ENCODE measurements around the gene LAMA3.

The LAMA3 gene

DNA sequence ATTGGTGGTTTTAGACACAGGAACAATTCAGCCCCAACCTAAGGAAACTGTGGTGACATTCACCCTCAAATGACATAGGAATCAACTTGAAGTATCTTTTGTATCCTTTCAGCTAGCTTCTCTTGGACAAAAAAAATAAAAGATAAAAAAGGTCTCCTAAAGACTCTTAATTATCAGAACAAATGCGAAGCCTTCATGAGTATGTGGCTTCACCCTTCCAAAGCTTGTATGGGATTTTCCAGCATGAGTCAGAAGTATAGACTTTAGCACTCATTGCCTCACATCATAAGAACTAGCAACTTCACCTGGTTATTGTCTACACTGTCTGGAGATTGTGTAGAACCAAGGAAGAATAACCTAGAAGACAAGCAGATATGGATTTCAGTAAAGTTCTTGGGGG is 135.4 kb downstream of the LAMA3 start:
- no peak for DNase-seq (ENCODE audit: low spot score)

DNA sequence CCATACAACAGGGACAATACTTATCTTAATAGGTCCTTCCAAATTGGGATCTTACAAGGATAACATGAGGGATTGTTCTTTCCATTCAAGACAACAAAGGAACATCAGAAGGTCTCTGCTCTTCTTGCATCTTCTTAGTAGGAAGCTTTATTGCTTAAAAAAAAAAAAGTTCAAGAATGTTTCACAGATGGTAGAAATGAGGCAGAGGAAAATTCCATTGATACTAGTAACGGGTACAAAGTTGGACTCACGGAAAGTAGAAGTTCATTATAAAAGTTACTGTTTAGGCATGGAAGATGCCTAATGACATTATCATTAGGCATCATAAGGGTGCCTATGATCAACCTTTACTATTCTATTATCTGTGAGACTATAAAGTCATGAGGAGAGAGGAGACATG is 136.2 kb downstream of the LAMA3 start:
- no peak for DNase-seq (ENCODE audit: low spot score)

DNA sequence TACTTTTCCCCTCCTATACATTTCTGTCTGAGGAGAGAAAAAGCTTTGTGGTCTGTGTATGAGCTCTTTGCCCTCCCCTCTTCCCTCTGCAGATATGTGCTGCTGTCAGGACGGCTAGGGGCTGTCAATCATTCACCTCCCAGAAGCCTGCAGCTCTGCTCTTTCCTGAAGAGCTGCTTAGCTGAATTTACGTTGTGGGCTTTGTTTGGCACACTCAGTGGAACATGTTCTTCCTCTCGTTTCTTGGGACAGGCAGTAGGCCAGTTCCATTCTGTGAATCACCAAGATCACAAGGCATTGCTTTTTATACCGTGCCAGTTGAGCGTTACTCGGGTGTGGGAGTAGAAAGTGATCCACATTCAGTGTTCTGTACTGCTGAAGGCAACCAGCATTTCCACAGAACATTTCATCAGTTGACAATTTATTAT is 136.7 kb downstream of the LAMA3 start:
- peak; percentile 59 for DNase-seq (ENCODE audit: low spot score)

DNA sequence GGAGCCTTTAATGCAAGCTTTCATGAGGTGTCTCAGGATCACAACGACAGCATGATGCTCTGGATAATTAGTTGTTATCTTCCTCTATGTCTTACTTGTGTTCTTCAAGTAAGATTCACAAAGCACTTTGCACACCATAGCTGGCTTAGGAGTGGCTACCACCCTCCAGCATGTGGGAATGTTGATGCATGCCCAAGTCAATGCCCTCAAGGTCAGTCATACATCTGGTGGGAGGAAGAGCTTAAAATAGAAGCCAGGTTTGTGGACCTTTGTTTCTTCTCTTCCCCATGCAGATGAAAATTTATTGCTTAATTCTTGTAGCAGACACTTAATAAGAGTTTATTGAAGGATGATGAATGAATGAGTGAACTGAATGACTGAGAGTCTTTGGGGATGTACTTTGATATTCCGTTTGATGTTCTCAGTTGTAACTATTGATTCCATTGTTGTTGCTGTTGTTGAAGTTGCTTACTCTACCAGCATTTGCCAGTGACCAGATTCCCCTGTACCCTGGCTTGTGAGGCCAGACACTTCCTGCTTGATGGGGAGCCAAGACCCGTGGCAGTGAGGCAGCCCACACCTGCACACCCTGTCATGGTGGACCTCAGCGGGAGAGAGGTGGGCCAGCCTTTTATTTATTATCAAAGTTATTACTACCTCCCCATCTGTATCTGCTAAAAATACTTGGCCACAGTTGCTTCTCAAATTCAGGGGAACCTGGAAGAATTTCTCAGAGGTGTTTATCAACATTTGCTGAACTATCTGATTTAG is 137.8 kb downstream of the LAMA3 start:
- DNase-seq (ENCODE audit: low spot score): no peak

DNA sequence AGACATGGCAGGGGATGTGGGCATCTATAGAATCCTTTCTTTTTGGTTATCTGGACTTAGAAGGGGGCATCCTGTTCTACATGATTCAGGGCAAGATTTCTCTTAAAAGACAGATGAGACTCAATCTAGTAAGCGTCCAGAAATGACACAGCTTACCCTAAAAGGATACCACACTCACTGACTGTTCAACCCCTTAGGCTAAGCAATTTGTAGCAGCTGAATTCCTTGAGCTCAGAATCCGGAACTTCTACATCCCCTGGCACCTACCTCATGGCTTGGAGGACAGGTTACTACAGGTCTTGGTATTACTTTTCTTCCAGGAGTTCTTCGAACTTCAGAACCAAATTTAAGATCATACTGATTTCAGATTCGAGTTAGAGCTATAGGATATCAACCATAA is 138.4 kb downstream of the LAMA3 start:
- no peak for DNase-seq (ENCODE audit: low spot score)

DNA sequence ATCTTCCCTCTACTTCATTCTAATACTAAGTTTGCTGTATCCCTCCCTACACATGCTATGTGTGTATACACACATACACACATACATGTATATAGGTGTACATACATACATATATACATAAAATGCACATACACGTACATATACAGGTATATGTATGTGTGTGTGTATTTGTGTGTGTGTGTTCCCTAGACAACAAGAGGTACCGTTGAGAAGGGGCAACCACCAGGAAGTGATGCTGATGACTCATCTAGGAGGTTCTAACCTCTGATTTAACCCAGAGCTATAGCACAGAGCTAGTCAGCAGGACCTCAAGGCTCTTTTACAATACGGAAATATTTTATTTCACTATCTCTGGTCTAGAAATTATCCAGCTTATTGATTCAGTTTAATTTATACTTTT is 139.2 kb downstream of the LAMA3 start:
- no peak for DNase-seq (ENCODE audit: low spot score)

DNA sequence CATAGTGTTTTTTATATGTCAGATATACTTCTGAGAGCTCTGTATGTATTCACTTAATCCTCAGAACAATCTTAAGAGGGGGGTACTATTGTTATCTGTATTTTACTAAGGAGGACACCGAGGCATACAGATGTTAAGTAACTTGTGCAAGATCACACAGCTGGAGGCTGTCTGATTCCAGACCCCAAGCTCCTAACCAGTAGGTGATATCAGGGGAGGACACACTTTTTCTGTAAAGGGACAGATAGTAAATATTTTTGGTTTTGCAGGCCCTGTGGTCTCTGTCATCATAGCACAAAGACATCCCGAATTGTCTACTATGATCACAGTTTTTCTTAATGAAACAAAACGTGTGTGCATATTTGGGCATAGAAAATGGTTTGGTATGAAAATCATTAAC is 143.7 kb downstream of the LAMA3 start:
- DNase-seq (ENCODE audit: low spot score): no peak

DNA sequence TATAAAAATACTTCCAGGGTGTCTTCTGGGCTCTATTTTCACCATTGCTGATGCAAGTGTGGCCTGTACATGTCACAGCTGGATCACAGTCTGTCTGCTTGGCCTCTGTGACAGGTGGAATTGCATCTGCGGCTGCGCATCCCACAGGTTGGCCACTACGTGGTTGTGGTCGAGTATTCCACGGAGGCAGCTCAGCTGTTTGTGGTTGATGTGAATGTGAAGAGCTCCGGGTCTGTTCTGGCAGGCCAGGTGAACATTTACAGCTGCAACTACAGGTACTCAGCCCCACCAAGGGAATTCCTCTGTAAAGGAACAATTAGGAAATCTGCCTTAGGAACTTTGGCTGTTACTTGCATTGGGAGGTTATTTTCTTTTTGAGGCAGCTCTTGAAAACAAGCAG is 144.5 kb downstream of the LAMA3 start:
- no peak for DNase-seq (ENCODE audit: low spot score)

DNA sequence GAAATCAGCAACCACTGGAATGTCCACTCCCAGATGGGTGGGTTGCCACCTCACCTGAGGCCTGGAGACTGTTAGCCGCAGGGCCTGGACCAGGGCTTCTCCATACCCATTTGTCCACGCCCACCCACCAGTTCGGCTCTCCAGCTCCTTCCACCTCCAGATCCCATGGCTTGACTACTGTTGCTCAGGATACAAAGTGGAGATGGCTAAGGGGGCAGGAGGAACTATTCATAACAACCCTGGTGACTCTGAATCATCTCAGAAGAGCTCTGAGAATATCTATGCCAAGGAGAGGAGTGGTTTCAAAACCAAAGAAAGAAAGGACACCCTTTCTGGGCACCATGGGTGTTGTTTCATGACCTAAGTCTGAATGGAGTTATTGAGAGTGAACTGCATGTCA is 145.8 kb downstream of the LAMA3 start:
- no peak for DNase-seq (ENCODE audit: low spot score)

DNA sequence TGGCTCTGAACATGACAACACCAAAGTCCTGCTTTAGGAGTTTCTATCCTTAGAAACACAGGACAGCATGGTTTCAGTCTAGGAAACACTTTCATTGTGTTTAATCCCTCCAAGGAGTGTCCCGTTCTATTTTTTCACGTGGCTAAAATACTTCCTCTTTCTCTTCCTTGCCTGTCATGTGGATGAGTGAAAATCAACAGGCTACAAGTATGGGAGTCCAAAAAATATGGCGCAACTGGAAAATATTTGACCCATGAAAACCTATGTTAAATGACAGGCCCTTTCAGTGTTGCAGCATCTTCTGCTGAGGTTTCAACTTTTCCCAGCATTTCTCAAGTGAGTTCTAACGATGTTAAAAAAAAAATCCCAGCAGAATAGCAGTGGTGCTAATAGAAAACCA is 146.3 kb downstream of the LAMA3 start:
- no peak for DNase-seq (ENCODE audit: low spot score)

DNA sequence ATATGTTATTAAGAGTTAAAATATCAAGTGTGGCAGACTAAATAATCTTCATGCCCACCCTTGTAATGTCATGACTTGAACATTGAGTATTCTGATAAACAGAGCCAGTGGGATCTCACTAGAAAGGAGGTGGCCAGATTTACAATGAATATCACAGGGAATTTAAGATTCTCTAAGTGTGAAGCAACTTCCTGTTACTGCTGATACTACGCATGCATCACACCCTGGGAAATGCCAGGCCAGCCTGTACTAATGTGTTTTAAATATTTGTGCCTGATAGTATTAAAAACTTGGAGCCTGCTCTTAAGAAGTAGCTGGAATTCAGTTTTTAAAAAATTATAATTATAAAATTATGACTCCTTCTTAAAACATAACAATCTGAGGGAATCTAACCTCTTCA is 148.3 kb downstream of the LAMA3 start:
- no peak for DNase-seq (ENCODE audit: low spot score)

DNA sequence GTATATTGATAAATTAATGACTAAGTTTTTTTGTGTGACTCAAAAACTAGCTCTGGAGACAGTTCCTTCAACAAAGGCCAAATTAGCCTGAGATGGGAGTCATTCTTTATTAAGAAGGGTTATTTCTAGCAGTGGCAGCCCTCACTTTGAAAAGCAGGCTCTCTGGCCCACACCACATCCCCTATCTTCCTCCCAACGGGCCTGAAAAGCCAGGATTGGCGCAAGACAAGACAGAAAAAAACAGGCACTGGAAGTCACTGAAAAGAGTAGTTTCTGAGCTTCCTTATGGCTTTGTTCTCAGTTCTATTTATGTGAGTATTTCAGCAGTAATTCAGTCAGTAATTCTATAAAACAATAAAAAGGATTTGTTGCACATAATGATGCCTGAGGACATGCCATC is 149.0 kb downstream of the LAMA3 start:
- DNase-seq (ENCODE audit: low spot score): no peak

DNA sequence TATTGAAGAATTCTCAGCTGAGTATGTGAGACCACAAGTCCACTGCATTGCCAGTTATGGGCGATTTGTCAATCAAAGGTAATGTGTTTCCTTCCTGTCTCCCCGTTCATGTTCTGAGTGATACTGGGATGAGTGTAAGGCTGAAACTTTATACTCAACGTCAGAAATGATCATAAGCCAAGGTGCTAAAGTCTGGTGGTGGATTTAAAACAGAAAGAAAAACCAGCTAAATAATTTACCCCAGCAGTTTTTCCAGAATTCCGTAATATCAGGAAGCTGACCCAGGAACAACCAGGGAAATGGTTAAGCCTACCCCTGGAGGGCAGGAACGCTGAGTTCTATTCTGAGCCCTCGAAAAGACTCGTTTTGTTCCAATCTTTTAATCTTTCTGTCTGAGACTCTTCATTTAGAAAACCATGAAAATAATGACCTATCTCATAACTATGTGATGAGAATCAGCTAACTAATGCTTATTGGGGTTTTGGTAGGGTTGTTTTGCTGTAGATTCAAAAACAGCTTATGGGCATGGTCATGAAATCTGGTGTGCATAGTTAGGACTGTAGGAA is 149.6 kb downstream of the LAMA3 start:
- no peak for DNase-seq (ENCODE audit: low spot score)

DNA sequence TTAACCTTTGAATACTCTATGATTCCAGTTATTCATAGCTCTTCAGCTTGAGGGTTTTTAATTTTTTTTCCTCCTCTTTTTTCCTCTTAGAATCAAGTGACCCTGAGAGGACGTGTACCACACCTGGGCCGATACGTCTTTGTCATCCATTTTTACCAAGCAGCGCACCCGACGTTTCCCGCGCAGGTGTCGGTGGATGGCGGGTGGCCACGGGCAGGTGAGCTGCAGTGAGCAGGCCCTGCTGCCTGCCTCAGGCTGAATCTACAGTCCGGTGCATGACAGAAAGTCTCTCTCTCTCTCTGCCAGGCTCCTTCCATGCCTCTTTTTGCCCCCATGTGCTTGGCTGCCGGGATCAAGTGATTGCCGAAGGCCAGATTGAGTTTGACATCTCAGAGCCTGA is 153.1 kb downstream of the LAMA3 start:
- no peak for DNase-seq (ENCODE audit: low spot score)

DNA sequence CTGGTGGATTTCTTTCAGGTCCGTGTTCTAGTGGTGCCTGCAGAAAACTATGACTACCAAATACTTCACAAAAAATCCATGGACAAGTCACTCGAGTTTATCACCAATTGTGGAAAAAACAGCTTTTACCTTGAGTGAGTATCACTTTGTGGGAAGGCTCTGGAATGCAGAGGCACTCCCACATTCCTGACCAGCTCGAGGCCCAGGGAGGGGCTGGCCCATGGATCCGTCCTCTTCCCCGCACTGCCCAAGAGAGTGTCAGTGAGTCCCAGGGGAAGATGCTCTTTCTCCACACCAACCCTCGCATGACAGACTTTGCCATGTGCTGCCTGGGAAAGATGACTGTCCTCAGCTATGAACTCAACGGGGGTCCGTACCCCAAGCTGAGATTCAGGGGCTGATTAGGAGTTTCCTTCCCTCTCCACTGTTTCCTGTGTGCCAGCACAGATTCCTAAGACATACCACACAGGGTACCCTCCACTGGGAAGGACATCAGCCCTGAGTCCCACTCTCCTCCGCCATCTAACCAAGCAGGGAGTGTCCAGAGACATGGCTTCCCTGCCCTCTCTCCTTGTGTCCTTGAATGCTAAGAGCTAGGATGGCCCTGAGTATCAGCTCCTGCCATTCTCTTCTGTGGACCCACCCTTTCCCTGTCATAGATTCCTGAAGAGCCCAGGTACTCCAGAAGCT is 155.9 kb downstream of the LAMA3 start:
- no peak for DNase-seq (ENCODE audit: low spot score)

DNA sequence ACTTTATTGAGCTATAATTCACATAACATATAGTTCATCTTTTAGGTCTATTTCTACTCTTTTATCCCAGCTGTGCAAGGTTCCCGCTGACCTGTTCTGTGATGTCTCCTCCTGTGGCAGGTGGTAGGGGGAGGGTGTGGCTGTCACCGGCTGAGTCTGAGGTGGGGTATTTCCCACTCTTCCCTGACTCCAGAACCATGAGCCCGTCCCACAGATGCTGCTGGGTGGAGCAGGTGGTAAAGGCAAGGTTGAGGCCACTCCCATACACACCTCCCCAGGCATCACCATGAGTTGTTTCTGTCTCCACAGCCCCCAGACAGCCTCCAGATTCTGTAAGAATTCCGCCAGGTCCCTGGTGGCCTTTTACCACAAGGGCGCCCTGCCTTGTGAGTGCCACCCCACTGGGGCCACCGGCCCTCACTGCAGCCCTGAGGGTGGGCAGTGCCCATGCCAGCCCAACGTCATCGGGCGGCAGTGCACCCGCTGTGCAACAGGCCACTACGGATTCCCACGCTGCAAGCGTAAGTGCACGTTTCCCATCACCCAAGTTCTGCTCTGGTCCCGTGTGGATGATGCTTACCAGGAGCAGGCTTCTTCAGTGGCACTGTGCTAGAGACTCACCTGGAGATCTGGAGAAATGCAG is 156.9 kb downstream of the LAMA3 start:
- no peak for DNase-seq (ENCODE audit: low spot score)

DNA sequence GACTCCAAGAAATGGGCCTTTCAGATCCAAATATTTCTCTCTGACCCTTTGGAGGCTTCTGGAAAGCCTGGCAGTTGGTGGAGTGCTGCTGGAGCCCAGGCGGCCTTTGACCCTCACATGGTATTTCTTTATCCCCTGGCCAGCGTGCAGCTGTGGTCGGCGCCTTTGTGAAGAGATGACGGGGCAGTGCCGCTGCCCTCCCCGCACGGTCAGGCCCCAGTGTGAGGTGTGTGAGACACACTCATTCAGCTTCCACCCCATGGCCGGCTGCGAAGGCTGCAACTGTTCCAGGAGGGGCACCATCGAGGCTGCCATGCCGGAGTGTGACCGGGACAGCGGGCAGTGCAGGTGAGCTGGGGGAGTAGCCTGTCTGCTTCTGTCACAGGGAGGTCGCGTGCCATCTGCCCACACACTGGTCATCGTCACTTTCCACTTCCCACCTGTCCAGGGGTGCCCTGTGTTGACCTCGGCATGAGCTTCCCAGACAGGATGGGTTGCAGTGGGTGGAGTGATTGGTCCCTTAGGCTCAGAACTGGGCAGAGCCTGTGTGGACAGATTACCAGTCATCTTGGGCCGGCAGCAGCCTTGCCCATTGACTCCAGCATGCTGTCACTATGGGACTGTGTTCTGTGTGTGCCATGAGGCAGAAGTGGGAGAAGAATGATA is 158.2 kb downstream of the LAMA3 start:
- no peak for DNase-seq (ENCODE audit: low spot score)

DNA sequence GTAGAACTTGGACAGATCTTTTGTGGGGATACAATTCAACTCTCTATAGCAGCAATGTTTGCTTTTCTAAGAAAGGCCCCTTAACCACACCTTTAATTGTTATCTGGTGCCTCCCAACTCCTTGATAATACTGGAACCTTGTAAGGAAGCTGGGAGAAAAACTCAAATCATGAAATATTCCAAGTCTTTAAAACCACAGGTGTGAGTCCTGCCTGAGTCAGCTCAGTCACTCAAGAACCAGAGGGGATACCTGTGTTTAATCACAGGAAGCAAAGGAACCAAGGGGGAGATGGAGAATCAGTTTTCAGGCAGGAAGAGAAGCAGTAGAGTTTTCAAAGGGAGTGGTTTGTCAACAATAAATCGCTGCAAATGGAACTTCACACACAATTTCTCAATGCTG is 159.9 kb downstream of the LAMA3 start:
- no peak for DNase-seq (ENCODE audit: low spot score)

DNA sequence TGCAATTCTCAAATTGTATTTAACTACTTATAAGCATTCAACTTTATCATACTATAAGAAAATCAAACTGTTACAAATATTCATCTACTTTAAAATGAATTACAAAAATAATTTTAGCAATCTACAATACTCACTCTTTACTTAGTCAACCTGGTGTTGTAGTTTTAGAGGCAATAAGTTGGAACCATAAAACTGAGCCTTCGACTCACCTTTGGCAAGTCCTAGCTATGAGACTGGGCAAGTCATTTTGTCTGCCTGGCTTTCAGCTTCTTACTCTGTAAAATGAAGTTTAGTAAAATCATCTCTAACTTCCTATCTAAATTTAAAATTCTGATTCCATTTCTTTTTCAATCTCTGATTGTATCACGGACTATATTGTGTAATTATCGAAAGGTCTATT is 161.0 kb downstream of the LAMA3 start:
- no peak for DNase-seq (ENCODE audit: low spot score)

DNA sequence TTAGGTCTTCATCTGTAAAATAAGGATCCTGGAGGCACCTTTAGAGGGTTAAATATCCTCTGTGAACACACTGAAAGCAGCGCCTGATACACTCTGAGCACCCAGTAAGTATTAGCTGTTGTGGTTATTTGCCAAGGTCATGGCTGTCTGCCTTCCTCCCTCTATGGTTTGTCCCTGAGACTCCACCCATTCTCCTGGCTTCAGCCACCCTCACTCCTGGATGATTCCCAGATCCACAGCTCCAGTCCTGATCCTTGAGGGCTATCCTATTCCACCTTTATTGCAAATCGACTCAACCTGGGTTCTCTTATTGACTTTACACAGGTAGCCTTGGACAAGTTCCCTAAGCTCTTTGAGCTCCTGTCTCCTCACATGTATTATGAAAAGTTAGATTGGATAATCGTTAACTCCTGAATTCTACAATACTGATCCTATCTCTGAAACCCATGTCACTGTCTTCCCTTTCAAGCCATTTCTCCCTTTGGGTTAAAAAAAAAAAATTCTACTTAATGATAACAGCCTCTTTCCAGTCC is 162.3 kb downstream of the LAMA3 start:
- DNase-seq (ENCODE audit: low spot score): no peak

DNA sequence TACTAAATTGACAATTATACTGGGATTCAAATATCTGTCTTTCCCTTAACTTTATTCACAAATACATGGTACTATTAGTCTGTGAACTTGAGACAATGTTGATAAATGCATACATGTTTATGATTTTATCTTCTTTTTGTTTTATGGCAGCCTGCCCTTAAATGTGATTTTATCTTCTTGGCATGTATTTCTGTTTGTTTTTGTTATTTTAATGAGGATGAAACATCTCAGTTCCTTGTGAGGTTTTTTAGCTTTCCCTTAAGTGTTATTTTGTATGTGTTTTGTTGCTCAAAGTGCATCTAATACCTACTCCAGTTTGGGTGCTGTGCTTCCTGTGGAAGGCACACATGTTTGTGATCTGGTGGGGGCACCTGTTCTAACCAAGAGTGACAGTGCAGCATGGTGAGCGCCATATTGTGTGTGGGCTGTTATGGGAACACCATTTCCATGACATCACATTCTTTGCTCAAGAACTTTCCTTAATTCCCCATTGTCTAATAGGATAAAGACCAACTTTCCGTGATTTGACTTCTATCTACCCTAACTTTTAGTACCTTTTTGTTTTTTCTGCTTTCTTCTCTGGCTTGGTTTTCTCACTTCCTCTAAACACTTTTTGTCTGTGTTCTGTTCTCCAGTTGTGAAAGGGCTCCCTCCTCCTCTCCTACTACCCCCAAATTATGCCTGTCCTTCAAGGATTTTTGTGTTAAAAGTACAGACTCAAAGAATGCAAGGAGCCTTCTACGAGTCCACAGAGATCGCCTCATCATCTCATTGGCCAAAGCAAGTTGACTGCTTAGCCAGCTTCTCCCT is 163.2 kb downstream of the LAMA3 start:
- DNase-seq (ENCODE audit: low spot score): no peak

All from pons (tissue), 1 donor.